K562 (cell line): ENCODE measurements around the gene DBH. TPM values are rescaled to one million over a fixed set of nuclear protein-coding genes. Genes with fewer than 3 reads are reported as not detected.

Source experiments
- ATAC-seq: fragments of 200-7000 bp; cut with Tn5 transposase; 3 replicates; pipeline ENCODE4 v1.9.1; 2020; ENCODE audit warnings: moderate library complexity
- BruUV-seq: library from RNA; stranded (reverse); fragments of 400-500 nt; replicated peaks from 2 replicates; lab custom pipeline; 2021; lab: Mats Ljungman, UMichigan
- CTCF ChIA-PET: fragments of 300-600 bp; formaldehyde crosslinking; extraction: SDS; loops from one replicate; lab custom pipeline; 2021; ENCODE audit warnings: low intra/inter-chr PET ratio; lab: Yijun Ruan, JAX
- POLR2A ChIA-PET: fragments of 300-600, 350-650 bp; sonication (Branson Sonifier 250); formaldehyde crosslinking; extraction: SDS; loops from one replicate; lab custom pipeline; 2021; ENCODE audit warnings: antibody characterized with exemption, inconsistent platforms; lab: Yijun Ruan, JAX
- DNase-seq, 4 experiments: peaks; one replicate each; pipeline versions ENCODE4 v3.0.0 to v3.0.0-alpha.2; 2011 to 2018; ENCODE audit warnings: low spot score in 3 of 4, mixed read lengths in 3 of 4; ENCODE audit errors: extremely low read depth in 1 of 4
- FAIRE-seq: peaks from 2 replicates; lab custom pipeline; 2011; peaks lifted over from hg19 to GRCh38; lab: Jason Lieb, UNC
- H2AFZ ChIP-seq: 2 replicates; pipeline ENCODE4 v1.6.0; 2011; ENCODE audit warnings: low read depth, low read length, control low read depth, inconsistent platforms
- H3K27ac ChIP-seq: fragments of 200-600 bp; 3 replicates; pipeline ENCODE4 v1.8.0; 2011; ENCODE audit warnings: low read depth, mild to moderate bottlenecking, control low read depth, inconsistent platforms, low read length, moderate library complexity, mixed read lengths; ENCODE audit errors: extremely low read depth
- H3K27me3 ChIP-seq, 2 experiments: fragments of 300-600 bp in 1 of 2; 2 replicates in 1 of 2; 3 replicates in 1 of 2; pipeline versions ENCODE4 v1.6.0 to v1.8.0; 2011; ENCODE audit warnings: inconsistent platforms in 2 of 2, low read length in 2 of 2, mild to moderate bottlenecking in 1 of 2, mixed read lengths in 1 of 2, moderate library complexity in 1 of 2; ENCODE audit not compliant: control insufficient read depth in 2 of 2, insufficient read depth in 2 of 2
- H3K36me3 ChIP-seq: fragments of 300-600 bp; 3 replicates; pipeline ENCODE4 v1.8.0; 2011; ENCODE audit warnings: mild to moderate bottlenecking, low read length, inconsistent platforms; ENCODE audit not compliant: control insufficient read depth, insufficient read depth
- H3K4me1 ChIP-seq, 2 experiments: fragments of 200-600 bp in 1 of 2; replicated peaks in 1 of 2; 2 replicates in 1 of 2; 3 replicates in 1 of 2; pipeline versions ENCODE4 v1.5.1 to v1.8.0; 2011; ENCODE audit warnings: inconsistent platforms in 2 of 2, low read length in 2 of 2, mild to moderate bottlenecking in 1 of 2, mixed read lengths in 1 of 2, moderate library complexity in 1 of 2; ENCODE audit not compliant: control insufficient read depth in 2 of 2, insufficient read depth in 2 of 2
- H3K4me2 ChIP-seq: 2 replicates; pipeline ENCODE4 v1.6.1; 2011; ENCODE audit warnings: low read length, control low read depth, inconsistent platforms, mixed read lengths; ENCODE audit not compliant: insufficient read depth
- H3K4me3 ChIP-seq: fragments of 200-600 bp; sonication (generic), shearing (Covaris generic); 2 replicates; pipeline ENCODE4 v1.5.1; 2016; ENCODE audit warnings: control low read depth, inconsistent platforms
- H3K79me2 ChIP-seq: fragments of 200-600 bp; 3 replicates; pipeline ENCODE4 v1.8.0; 2011; ENCODE audit warnings: low read length, inconsistent platforms; ENCODE audit not compliant: control insufficient read depth, insufficient read depth
- H3K9ac ChIP-seq, 2 experiments: 2 replicates each; pipeline versions ENCODE4 v1.6.0 to v1.6.1; 2011; ENCODE audit warnings: low read depth in 2 of 2, low read length in 2 of 2, control low read depth in 1 of 2, inconsistent platforms in 1 of 2, mild to moderate bottlenecking in 1 of 2, mixed read lengths in 1 of 2; ENCODE audit not compliant: insufficient read depth in 1 of 2
- H3K9me1 ChIP-seq: one replicate; pipeline ENCODE4 v1.6.0; 2011; ENCODE audit warnings: inconsistent platforms, mild to moderate bottlenecking, low read length, moderate library complexity; ENCODE audit not compliant: control insufficient read depth, insufficient read depth
- H3K9me3 ChIP-seq: replicated peaks from 2 replicates; pipeline ENCODE4 v1.5.1; 2011; ENCODE audit warnings: low read depth, low read length, inconsistent platforms; ENCODE audit not compliant: control insufficient read depth, insufficient read depth
- H4K20me1 ChIP-seq: replicated peaks from 2 replicates; pipeline ENCODE4 v1.6.1; 2011; ENCODE audit warnings: low read length, inconsistent platforms, mixed read lengths; ENCODE audit not compliant: control insufficient read depth, insufficient read depth
- ADNP ChIP-seq: fragments of 200-800 bp; sonication (Bioruptor generic); IDR thresholded peaks from 2 replicates; pipeline ENCODE4 v1.6.1; 2016; ENCODE audit warnings: missing genetic modification characterization, missing compliant biosample characterization
- FOXM1 ChIP-seq, 2 experiments: fragments of 450-650 bp in 1 of 2; sonication (generic) in 1 of 2; formaldehyde crosslinking in 1 of 2; IDR thresholded peaks; 2 replicates each; pipeline versions ENCODE4 v1.6.1 to v1.9.0; 2017 to 2022; ENCODE audit warnings: low read depth in 2 of 2, mild to moderate bottlenecking in 2 of 2, missing genetic modification reagents in 1 of 2, moderate library complexity in 1 of 2
- KLF6 ChIP-seq: fragments of 250-450 bp; sonication (Bioruptor Pico); IDR thresholded peaks from 2 replicates; pipeline ENCODE4 v1.4.0; 2020; ENCODE audit warnings: mild to moderate bottlenecking, moderate library complexity, borderline replicate concordance
- NFYB ChIP-seq: IDR thresholded peaks from 2 replicates; pipeline ENCODE4 v1.6.1; 2011; ENCODE audit warnings: mild to moderate bottlenecking, moderate library complexity; ENCODE audit not compliant: insufficient read length; ENCODE audit errors: extremely low read depth
- PHB ChIP-seq: fragments of 250-450 bp; sonication (Bioruptor Pico); IDR thresholded peaks from 2 replicates; pipeline ENCODE4 v1.5.0; 2021
- PHTF2 ChIP-seq: fragments of 250-450 bp; sonication (Bioruptor Pico); IDR thresholded peaks from 2 replicates; pipeline ENCODE4 v1.5.0; 2021; ENCODE audit warnings: mild to moderate bottlenecking
- POLR2G ChIP-seq: fragments of 200-400 bp; formaldehyde crosslinking; IDR thresholded peaks from 2 replicates; pipeline ENCODE4 v1.6.1; 2017; ENCODE audit warnings: low read depth, mild to moderate bottlenecking, antibody characterized with exemption, low read length, moderate library complexity
- STAT5B ChIP-seq: fragments of 250-450 bp; sonication (Bioruptor Pico); IDR thresholded peaks from 2 replicates; pipeline ENCODE4 v1.8.0; 2021; ENCODE audit warnings: mild to moderate bottlenecking, inconsistent platforms
- TCF3 ChIP-seq: sonication (generic); formaldehyde crosslinking; IDR thresholded peaks from 2 replicates; pipeline ENCODE4 v1.4.0; 2020; ENCODE audit warnings: mild to moderate bottlenecking, missing genetic modification reagents
- U2AF2 ChIP-seq: fragments of 200-400 bp; formaldehyde crosslinking; optimal IDR thresholded peaks from 2 replicates; pipeline ENCODE3; 2017; ENCODE audit warnings: low read depth, mild to moderate bottlenecking, low read length
- WGBS: fragments of 100-300 bp; shearing (Covaris generic); methylation state at CpG from one replicate; pipeline ENCODE4 v1.1.6; 2016; ENCODE audit warnings: low coverage, mixed read lengths; ENCODE audit not compliant: insufficient coverage; ENCODE audit errors: missing lambda C conversion rate; 5-methylcytosine and 5-hydroxymethylcytosine counted together
- in situ Hi-C: fragments of 300-500 bp; cut with MboI; formaldehyde crosslinking; loops from 4 replicates; pipeline ENCODE4 v1.15.0; 2018; ENCODE audit warnings: inconsistent platforms, mixed read lengths
- intact Hi-C: fragments of 100-400 bp; cut with micrococcal nuclease; formaldehyde crosslinking; loops from 2 replicates; pipeline ENCODE4 v1.14.2; 2022
- polyA plus RNA-seq, 8 experiments: library from polyadenylated mRNA; depleted of rRNA in 4 of 8; stranded (reverse) in 5 of 8; unstranded in 3 of 8; fragments of >200 nt; fragmentation: Nextera tagmentation in 2 of 8; fragmentation: Illumina TruSeq in 1 of 8; extraction: Ambion mirVana in 2 of 8; extraction: Trizol in 1 of 8; gene quantifications; 2 replicates each; pipeline versions ENCODE4 v1.2.1 to v1.2.3, GENCODE V29; 2011 to 2014; ENCODE audit warnings: inconsistent platforms in 1 of 8, missing spikeins in 1 of 8
- total RNA-seq, 7 experiments: library from RNA; depleted of rRNA in 6 of 7; stranded (reverse); fragments of >200 nt in 6 of 7; fragmentation: Illumina TruSeq in 2 of 7; extraction: Trizol in 2 of 7; gene quantifications; 2 replicates each; pipeline versions ENCODE4 v1.2.1 to v1.2.3, GENCODE V29; 2011 to 2021; ENCODE audit warnings: low replicate concordance in 1 of 7
- TF ChIP-seq, protein P1 (sequence below), 2 experiments: fragments of 250-450 bp in 1 of 2; fragments of 450-650 bp in 1 of 2; sonication (Bioruptor Pico) in 1 of 2; IDR thresholded peaks; 2 replicates each; pipeline versions ENCODE4 v1.6.1 to v1.8.0; 2016 to 2021; ENCODE audit warnings: mild to moderate bottlenecking in 2 of 2, moderate library complexity in 2 of 2, missing compliant biosample characterization in 1 of 2, missing genetic modification characterization in 1 of 2
- TF ChIP-seq, protein P2 (sequence below), 2 experiments: fragments of 450-650 bp in 1 of 2; sonication (generic) in 1 of 2; formaldehyde crosslinking; conservative IDR thresholded peaks; 2 replicates each; pipeline versions ENCODE4 v1.4.0 to v1.8.1; 2020 to 2022; ENCODE audit warnings: mild to moderate bottlenecking in 1 of 2, missing genetic modification reagents in 1 of 2
- TF ChIP-seq, protein P3 (sequence below): sonication (generic); formaldehyde crosslinking; IDR thresholded peaks from 2 replicates; pipeline ENCODE4 v1.5.0; 2020; ENCODE audit warnings: missing genetic modification reagents
- TF ChIP-seq, protein P4 (sequence below): fragments of 450-650 bp; formaldehyde crosslinking; IDR thresholded peaks from 2 replicates; pipeline ENCODE4 v1.4.0; 2020; ENCODE audit warnings: mild to moderate bottlenecking, mixed read lengths

DBH gene
- total and polyA plus RNA-seq, 9 of the 15 experiments (the other 6 are each of a cell fraction or from before 2014, with no cell fraction given): not detected

DNA sequence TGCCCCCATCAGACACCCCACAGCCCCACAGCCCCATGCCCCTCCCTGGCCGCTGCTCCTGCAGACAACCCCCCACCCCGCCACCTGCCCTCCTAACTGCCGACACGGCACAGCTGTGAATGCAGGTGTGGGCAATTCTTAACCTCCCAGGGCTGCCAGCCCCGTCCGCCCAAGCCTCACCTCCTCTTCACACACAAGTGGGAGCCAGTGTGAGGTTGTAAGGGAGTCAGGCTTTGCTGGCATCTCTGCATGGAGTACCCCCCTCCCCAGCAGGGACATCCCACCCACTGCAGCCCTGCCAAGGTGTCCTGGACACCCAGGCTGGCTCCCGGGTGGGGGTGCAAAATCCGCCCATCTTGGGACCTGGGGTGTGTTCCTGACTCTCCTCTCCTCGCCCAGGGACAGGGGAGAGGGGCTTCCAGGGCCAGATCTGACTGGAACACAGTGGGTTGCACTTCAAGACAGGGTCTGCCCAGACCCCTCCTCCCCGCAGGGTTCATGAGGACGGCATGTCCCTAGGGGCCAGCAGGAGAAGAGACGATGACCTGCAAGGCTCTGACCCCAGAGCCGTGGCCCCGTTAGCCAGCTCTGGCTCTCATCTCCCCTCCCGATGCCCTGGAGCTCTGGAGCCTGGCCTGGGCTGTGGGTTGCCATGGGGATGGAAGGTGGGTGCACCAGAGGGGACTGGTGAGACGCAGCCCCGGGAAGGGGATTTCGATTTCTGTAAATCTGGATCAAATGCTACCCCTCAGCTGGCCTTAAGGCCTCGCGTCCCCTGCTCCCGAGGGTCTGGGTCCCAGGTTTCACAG is 67.6 kb downstream of the DBH start:
- no peak for DNase-seq
- no TSS peak for BruUV-seq
- POLR2A ChIA-PET: interaction anchor here (1.5 kb wide), 1 partner anchor 10 kb away, joined by 4 read pairs; no protein-coding TSS in a partner anchor
- TF ChIP-seq ADNP (no peak), TCF3 (CRISPR knock-in tag) (no peak), NFYB (no peak), PHTF2 (CRISPR knock-in tag) (no peak), PHB (CRISPR knock-in tag) (no peak), FOXM1 (IDR thresholded peaks at IDR 0.05; ENCODE audit: low read depth) (no peak), FOXM1 (CRISPR knock-in tag; IDR thresholded peaks at IDR 0.05; ENCODE audit: low read depth) (no peak), KLF6 (no peak), U2AF2 (no peak), STAT5B (no peak), POLR2G (no peak)
- TF ChIP-seq, protein P1, sequence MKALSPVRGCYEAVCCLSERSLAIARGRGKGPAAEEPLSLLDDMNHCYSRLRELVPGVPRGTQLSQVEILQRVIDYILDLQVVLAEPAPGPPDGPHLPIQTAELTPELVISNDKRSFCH (CRISPR knock-in tag; IDR thresholded peaks at IDR 0.05): no peak
- TF ChIP-seq, protein P1 (tag; IDR thresholded peaks at IDR 0.05): no peak
- TF ChIP-seq, protein P2, sequence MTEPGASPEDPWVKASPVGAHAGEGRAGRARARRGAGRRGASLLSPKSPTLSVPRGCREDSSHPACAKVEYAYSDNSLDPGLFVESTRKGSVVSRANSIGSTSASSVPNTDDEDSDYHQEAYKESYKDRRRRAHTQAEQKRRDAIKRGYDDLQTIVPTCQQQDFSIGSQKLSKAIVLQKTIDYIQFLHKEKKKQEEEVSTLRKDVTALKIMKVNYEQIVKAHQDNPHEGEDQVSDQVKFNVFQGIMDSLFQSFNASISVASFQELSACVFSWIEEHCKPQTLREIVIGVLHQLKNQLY (CRISPR knock-in tag; conservative IDR thresholded peaks at IDR 0.05): no peak
- TF ChIP-seq, protein P3, sequence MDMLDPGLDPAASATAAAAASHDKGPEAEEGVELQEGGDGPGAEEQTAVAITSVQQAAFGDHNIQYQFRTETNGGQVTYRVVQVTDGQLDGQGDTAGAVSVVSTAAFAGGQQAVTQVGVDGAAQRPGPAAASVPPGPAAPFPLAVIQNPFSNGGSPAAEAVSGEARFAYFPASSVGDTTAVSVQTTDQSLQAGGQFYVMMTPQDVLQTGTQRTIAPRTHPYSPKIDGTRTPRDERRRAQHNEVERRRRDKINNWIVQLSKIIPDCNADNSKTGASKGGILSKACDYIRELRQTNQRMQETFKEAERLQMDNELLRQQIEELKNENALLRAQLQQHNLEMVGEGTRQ (CRISPR knock-in tag): no peak
- TF ChIP-seq, protein P4, sequence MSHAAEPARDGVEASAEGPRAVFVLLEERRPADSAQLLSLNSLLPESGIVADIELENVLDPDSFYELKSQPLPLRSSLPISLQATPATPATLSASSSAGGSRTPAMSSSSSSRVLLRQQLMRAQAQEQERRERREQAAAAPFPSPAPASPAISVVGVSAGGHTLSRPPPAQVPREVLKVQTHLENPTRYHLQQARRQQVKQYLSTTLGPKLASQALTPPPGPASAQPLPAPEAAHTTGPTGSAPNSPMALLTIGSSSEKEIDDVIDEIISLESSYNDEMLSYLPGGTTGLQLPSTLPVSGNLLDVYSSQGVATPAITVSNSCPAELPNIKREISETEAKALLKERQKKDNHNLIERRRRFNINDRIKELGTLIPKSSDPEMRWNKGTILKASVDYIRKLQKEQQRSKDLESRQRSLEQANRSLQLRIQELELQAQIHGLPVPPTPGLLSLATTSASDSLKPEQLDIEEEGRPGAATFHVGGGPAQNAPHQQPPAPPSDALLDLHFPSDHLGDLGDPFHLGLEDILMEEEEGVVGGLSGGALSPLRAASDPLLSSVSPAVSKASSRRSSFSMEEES: no peak

More for the DNA sequence above, 67.6 kb downstream of the DBH start:
- CTCF ChIA-PET: no interaction called here
- H3K4me3 ChIP-seq: no peak overlapping the region
- no peak overlapping the region for H2AFZ ChIP-seq
- FAIRE-seq (no peak), ATAC-seq (no peak)
- no peaks in the 10 kb centered on the region for H4K20me1 ChIP-seq
- in situ Hi-C loops (no loop called here), intact Hi-C loops (no loop called here)
- H3K27me3 ChIP-seq: peaks cover 22 to 37% of the 10 kb centered on the region in 2 experiments; a peak in 4 of 5 replicates
- H3K79me2 ChIP-seq: no peaks in the 10 kb centered on the region
- H3K9me3 ChIP-seq: no peaks in the 10 kb centered on the region
- no peak overlapping the region for H3K4me2 ChIP-seq
- H3K9ac ChIP-seq: no peak overlapping the region
- H3K4me1 ChIP-seq: no peaks in the 10 kb centered on the region; a peak in 1 of 5 replicates
- no peaks in the 10 kb centered on the region for H3K9me1 ChIP-seq
- H3K27ac ChIP-seq: no peak overlapping the region
- no peaks in the 10 kb centered on the region for H3K36me3 ChIP-seq
- under 1% methylated on average over 16 of the region's 21 CpGs for WGBS
